Tibial nerve (tissue), 4 donors: ENCODE results near the gene FAR1.

Experiments
- CTCF ChIP-seq, 5 experiments: fragments of 200-600 bp in 3 of 5; fragments of 450-650 bp in 2 of 5; sonication (generic) in 3 of 5; IDR thresholded peaks; one replicate each; pipeline ENCODE4 v1.5.1; 2016 to 2019; ENCODE audit warnings: antibody characterized with exemption in 5 of 5, mild to moderate bottlenecking in 3 of 5, moderate library complexity in 2 of 5
- EP300 ChIP-seq, 2 donors: sonication (generic); formaldehyde crosslinking; IDR thresholded peaks; one replicate each; pipeline ENCODE4 v1.6.1; 2017; ENCODE audit warnings: antibody characterized with exemption in 2 of 2, mild to moderate bottlenecking in 1 of 2
- POLR2A ChIP-seq, 2 donors: fragments of 450-650 bp; IDR thresholded peaks; one replicate each; pipeline ENCODE4 v1.6.1; 2017; ENCODE audit warnings: antibody characterized with exemption in 2 of 2, mild to moderate bottlenecking in 2 of 2, moderate library complexity in 2 of 2

- no peak for TF ChIP-seq CTCF (IDR thresholded peaks at IDR 0.05)
- no peak for TF ChIP-seq EP300 (IDR thresholded peaks at IDR 0.05)
- no peak for TF ChIP-seq POLR2A (IDR thresholded peaks at IDR 0.05)
These were observed 31.4 kb downstream of the FAR1 start for GRCh38 chr11:13699870-13700269.
